HepG2 (cell line): ENCODE measurements around the gene GPT2. TPM values are rescaled to one million over a fixed set of nuclear protein-coding genes. Genes with fewer than 3 reads are reported as not detected.
A peak's percentile ranks its signal among the peaks of the same experiment; 100 is the strongest.

Source experiments
- ATF7 ChIP-seq, 2 experiments: fragments of 450-650 bp in 1 of 2; sonication (generic) in 1 of 2; formaldehyde crosslinking in 1 of 2; IDR thresholded peaks; 2 replicates each; pipeline versions ENCODE4 v1.4.0 to v1.6.1; 2016 to 2020; ENCODE audit warnings: antibody characterized with exemption in 1 of 2, mild to moderate bottlenecking in 1 of 2, missing genetic modification reagents in 1 of 2
- BHLHE40 ChIP-seq: IDR thresholded peaks from 2 replicates; pipeline ENCODE4 v1.6.1; 2011; ENCODE audit warnings: low read length, improper control_type of control experiment
- CENPX ChIP-seq: sonication (generic); formaldehyde crosslinking; IDR thresholded peaks from 2 replicates; pipeline ENCODE4 v1.9.0; 2021; ENCODE audit warnings: mild to moderate bottlenecking, missing genetic modification reagents, moderate library complexity
- FLYWCH1 ChIP-seq: sonication (generic); formaldehyde crosslinking; IDR thresholded peaks from 2 replicates; pipeline ENCODE4 v1.8.1; 2023; ENCODE audit warnings: mild to moderate bottlenecking, missing genetic modification reagents
- FOXJ3 ChIP-seq: sonication (generic); formaldehyde crosslinking; IDR thresholded peaks from 2 replicates; pipeline ENCODE4 v1.4.0; 2020; ENCODE audit warnings: missing genetic modification reagents, mild to moderate bottlenecking, borderline replicate concordance
- IKZF5 ChIP-seq: IDR thresholded peaks from 2 replicates; pipeline ENCODE4 v1.6.1; 2018; ENCODE audit warnings: missing genetic modification reagents, mild to moderate bottlenecking, missing compliant biosample characterization
- KAT8 ChIP-seq: IDR thresholded peaks from 2 replicates; pipeline ENCODE4 v1.6.1; 2016; ENCODE audit warnings: missing genetic modification reagents, missing compliant biosample characterization
- PCBP2 ChIP-seq: fragments of 200-400 bp; formaldehyde crosslinking; optimal IDR thresholded peaks from 2 replicates; pipeline ENCODE3; 2018; ENCODE audit warnings: low read length, low read depth; ENCODE audit not compliant: poor library complexity, severe bottlenecking
- ZHX2 ChIP-seq, 2 experiments: sonication (generic) in 1 of 2; formaldehyde crosslinking in 1 of 2; IDR thresholded peaks; 2 replicates each; pipeline versions ENCODE4 v1.6.1 to v1.9.0; 2014 to 2022; ENCODE audit warnings: antibody characterized with exemption in 1 of 2, borderline replicate concordance in 1 of 2, inconsistent platforms in 1 of 2, low read depth in 1 of 2, missing genetic modification reagents in 1 of 2
- ZNF143 ChIP-seq: sonication (generic); formaldehyde crosslinking; IDR thresholded peaks from 2 replicates; pipeline ENCODE4 v1.4.0; 2020; ENCODE audit warnings: missing genetic modification reagents
- ZNF264 ChIP-seq: sonication (generic); formaldehyde crosslinking; IDR thresholded peaks from 2 replicates; pipeline ENCODE4 v1.4.0; 2020; ENCODE audit warnings: missing genetic modification reagents
- ZNF816 ChIP-seq: sonication (generic); formaldehyde crosslinking; IDR thresholded peaks from 2 replicates; pipeline ENCODE4 v1.8.0; 2022; ENCODE audit warnings: missing genetic modification reagents, mild to moderate bottlenecking, borderline replicate concordance
- polyA plus RNA-seq, 8 experiments: library from polyadenylated mRNA; depleted of rRNA in 3 of 8; stranded (reverse) in 7 of 8; unstranded in 1 of 8; fragments of >200 nt; fragmentation: Illumina TruSeq in 4 of 8; extraction: Trizol in 4 of 8; gene quantifications; 2 replicates each; pipeline versions ENCODE4 v1.2.1 to v1.2.3, GENCODE V29; 2011 to 2016; ENCODE audit warnings: low read depth in 4 of 8, missing spikeins in 1 of 8, mixed read lengths in 1 of 8; ENCODE audit not compliant: insufficient read depth in 1 of 8
- total RNA-seq, 5 experiments: library from RNA; depleted of rRNA; stranded (reverse); fragments of >200 nt; fragmentation: Illumina TruSeq; extraction: Trizol; gene quantifications; 2 replicates each; pipeline ENCODE4 v1.2.3, GENCODE V29; 2016; ENCODE audit warnings: low read depth in 1 of 5
- TF ChIP-seq, protein P1 (sequence below): sonication (generic); formaldehyde crosslinking; IDR thresholded peaks from 2 replicates; pipeline ENCODE4 v1.5.1; 2020; ENCODE audit warnings: missing genetic modification reagents, mild to moderate bottlenecking, borderline replicate concordance
- TF ChIP-seq, protein P2 (sequence below): sonication (generic); IDR thresholded peaks from 2 replicates; pipeline ENCODE4 v1.6.1; 2016; ENCODE audit warnings: low read depth, borderline replicate concordance

GPT2 gene
- total and polyA plus RNA-seq, 2 of the 13 experiments (the other 11 are each of a cell fraction or from before 2014, with no cell fraction given), result 138 to 267 TPM

- TF ChIP-seq FOXJ3 (CRISPR knock-in tag) (peak; percentile 68; the same call in 1 of the 2 replicates), ZHX2 (IDR thresholded peaks at IDR 0.05; ENCODE audit: low read depth) (no peak), ZHX2 (CRISPR knock-in tag; IDR thresholded peaks at IDR 0.05; ENCODE audit: borderline replicate concordance) (no peak), ZNF264 (no peak), PCBP2 (no peak), FLYWCH1 (no peak), IKZF5 (no peak), KAT8 (no peak), ZNF816 (CRISPR knock-in tag) (no peak), BHLHE40 (no peak), ATF7 (IDR thresholded peaks at IDR 0.05) (0 out of 2 replicates have a peak, but pooled peaks have one; percentile 13), ATF7 (CRISPR knock-in tag; IDR thresholded peaks at IDR 0.05) (no peak), ZNF143 (CRISPR knock-in tag) (no peak), CENPX (CRISPR knock-in tag) (no peak)
- TF ChIP-seq, protein P1, sequence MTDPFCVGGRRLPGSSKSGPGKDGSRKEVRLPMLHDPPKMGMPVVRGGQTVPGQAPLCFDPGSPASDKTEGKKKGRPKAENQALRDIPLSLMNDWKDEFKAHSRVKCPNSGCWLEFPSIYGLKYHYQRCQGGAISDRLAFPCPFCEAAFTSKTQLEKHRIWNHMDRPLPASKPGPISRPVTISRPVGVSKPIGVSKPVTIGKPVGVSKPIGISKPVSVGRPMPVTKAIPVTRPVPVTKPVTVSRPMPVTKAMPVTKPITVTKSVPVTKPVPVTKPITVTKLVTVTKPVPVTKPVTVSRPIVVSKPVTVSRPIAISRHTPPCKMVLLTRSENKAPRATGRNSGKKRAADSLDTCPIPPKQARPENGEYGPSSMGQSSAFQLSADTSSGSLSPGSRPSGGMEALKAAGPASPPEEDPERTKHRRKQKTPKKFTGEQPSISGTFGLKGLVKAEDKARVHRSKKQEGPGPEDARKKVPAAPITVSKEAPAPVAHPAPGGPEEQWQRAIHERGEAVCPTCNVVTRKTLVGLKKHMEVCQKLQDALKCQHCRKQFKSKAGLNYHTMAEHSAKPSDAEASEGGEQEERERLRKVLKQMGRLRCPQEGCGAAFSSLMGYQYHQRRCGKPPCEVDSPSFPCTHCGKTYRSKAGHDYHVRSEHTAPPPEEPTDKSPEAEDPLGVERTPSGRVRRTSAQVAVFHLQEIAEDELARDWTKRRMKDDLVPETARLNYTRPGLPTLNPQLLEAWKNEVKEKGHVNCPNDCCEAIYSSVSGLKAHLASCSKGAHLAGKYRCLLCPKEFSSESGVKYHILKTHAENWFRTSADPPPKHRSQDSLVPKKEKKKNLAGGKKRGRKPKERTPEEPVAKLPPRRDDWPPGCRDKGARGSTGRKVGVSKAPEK (CRISPR knock-in tag), result no peak
- TF ChIP-seq, protein P2, sequence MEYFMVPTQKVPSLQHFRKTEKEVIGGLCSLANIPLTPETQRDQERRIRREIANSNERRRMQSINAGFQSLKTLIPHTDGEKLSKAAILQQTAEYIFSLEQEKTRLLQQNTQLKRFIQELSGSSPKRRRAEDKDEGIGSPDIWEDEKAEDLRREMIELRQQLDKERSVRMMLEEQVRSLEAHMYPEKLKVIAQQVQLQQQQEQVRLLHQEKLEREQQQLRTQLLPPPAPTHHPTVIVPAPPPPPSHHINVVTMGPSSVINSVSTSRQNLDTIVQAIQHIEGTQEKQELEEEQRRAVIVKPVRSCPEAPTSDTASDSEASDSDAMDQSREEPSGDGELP, result no peak
These were observed 17.9 kb upstream of the GPT2 start (continued) for GRCh38 chr16:46866286-46866685.
